Ishikawa (cell line): ENCODE results near the gene FAAP100.

ENCODE experiments used
- CEBPB ChIP-seq: IDR thresholded peaks from 2 replicates; pipeline ENCODE4 v1.6.1; 2012
- CREB1 ChIP-seq: IDR thresholded peaks from 2 replicates; pipeline ENCODE4 v1.6.1; 2012; ENCODE audit warnings: low read depth
- EGR1 ChIP-seq: IDR thresholded peaks from 2 replicates; pipeline ENCODE4 v1.6.1; 2012
- EP300 ChIP-seq: IDR thresholded peaks from 2 replicates; pipeline ENCODE4 v1.6.1; 2012; ENCODE audit warnings: borderline replicate concordance
- FOXM1 ChIP-seq: IDR thresholded peaks from 2 replicates; pipeline ENCODE4 v1.6.1; 2012; ENCODE audit warnings: low read depth, borderline replicate concordance
- NFIC ChIP-seq: IDR thresholded peaks from 2 replicates; pipeline ENCODE4 v1.6.1; 2012
- RAD21 ChIP-seq: IDR thresholded peaks from 2 replicates; pipeline ENCODE4 v1.6.1; 2012; ENCODE audit warnings: low read depth
- TAF1 ChIP-seq: IDR thresholded peaks from 2 replicates; pipeline ENCODE4 v1.6.1; 2012; ENCODE audit warnings: low read depth, mild to moderate bottlenecking
- TCF12 ChIP-seq: IDR thresholded peaks from 2 replicates; pipeline ENCODE4 v1.6.1; 2012; ENCODE audit warnings: low read depth
- TEAD4 ChIP-seq: IDR thresholded peaks from 2 replicates; pipeline ENCODE4 v1.6.1; 2012
- YY1 ChIP-seq: IDR thresholded peaks from 2 replicates; pipeline ENCODE4 v1.6.1; 2012; ENCODE audit warnings: low read depth
- ZBTB7A ChIP-seq: IDR thresholded peaks from 2 replicates; pipeline ENCODE4 v1.6.1; 2012; ENCODE audit warnings: low read depth
- TF ChIP-seq, protein P1 (sequence below): IDR thresholded peaks from 2 replicates; pipeline ENCODE4 v1.6.1; 2012; ENCODE audit warnings: low read depth, mild to moderate bottlenecking
- TF ChIP-seq, protein P2 (sequence below): IDR thresholded peaks from 2 replicates; pipeline ENCODE4 v1.6.1; 2012
- TF ChIP-seq, protein P3 (sequence below): IDR thresholded peaks from 2 replicates; pipeline ENCODE4 v1.6.1; 2012

The FAAP100 gene

DNA sequence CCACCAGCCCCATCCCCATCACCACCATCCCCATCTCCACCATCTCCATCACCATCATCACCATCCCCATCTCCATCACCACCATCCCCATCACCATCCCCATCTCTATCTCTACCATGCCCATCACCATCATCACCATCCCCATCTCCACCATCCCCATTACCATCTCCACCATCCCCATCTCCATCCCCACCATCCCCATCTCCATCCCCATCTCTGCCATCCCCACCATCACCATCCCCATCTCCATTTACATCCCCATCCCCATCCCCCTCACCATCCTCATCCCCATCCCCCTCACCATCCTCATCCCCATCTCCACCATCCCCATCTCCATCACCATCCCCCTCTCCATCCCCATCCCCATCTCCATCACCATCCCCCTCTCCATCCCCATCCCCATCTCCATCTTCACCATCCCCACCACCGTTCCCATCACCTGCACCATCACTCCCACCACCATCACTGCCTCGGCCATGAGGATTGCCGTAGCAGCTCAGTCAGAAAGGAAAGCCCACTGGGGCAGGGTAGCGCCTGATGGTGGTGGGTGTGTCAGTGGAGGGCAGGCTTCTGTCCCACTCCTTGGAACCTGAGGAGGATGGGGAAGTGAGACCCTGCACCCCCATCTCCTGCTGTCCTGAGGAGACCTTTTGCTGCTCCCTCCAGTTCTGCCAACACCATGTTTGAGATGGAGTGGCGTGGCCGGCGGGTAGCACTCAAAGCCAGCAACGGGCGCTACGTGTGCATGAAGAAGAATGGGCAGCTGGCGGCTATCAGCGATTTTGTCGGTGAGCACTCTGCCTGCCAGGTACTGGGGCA, 16.5 kb downstream of the FAAP100 start:
- TF ChIP-seq, protein P1, sequence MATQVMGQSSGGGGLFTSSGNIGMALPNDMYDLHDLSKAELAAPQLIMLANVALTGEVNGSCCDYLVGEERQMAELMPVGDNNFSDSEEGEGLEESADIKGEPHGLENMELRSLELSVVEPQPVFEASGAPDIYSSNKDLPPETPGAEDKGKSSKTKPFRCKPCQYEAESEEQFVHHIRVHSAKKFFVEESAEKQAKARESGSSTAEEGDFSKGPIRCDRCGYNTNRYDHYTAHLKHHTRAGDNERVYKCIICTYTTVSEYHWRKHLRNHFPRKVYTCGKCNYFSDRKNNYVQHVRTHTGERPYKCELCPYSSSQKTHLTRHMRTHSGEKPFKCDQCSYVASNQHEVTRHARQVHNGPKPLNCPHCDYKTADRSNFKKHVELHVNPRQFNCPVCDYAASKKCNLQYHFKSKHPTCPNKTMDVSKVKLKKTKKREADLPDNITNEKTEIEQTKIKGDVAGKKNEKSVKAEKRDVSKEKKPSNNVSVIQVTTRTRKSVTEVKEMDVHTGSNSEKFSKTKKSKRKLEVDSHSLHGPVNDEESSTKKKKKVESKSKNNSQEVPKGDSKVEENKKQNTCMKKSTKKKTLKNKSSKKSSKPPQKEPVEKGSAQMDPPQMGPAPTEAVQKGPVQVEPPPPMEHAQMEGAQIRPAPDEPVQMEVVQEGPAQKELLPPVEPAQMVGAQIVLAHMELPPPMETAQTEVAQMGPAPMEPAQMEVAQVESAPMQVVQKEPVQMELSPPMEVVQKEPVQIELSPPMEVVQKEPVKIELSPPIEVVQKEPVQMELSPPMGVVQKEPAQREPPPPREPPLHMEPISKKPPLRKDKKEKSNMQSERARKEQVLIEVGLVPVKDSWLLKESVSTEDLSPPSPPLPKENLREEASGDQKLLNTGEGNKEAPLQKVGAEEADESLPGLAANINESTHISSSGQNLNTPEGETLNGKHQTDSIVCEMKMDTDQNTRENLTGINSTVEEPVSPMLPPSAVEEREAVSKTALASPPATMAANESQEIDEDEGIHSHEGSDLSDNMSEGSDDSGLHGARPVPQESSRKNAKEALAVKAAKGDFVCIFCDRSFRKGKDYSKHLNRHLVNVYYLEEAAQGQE, result no peak
- no peak for TF ChIP-seq RAD21
- no peak for TF ChIP-seq TEAD4
- TF ChIP-seq FOXM1, result no peak
- no peak for TF ChIP-seq NFIC
- no peak for TF ChIP-seq EP300
- TF ChIP-seq YY1, result no peak
- no peak for TF ChIP-seq EGR1
- no peak for TF ChIP-seq TCF12
- TF ChIP-seq TAF1, result no peak
- TF ChIP-seq, protein P2, sequence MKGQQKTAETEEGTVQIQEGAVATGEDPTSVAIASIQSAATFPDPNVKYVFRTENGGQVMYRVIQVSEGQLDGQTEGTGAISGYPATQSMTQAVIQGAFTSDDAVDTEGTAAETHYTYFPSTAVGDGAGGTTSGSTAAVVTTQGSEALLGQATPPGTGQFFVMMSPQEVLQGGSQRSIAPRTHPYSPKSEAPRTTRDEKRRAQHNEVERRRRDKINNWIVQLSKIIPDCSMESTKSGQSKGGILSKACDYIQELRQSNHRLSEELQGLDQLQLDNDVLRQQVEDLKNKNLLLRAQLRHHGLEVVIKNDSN, result no peak
- TF ChIP-seq, protein P3, sequence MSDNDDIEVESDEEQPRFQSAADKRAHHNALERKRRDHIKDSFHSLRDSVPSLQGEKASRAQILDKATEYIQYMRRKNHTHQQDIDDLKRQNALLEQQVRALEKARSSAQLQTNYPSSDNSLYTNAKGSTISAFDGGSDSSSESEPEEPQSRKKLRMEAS, result no peak
- TF ChIP-seq CREB1, result no peak
- TF ChIP-seq ZBTB7A, result no peak
- no peak for TF ChIP-seq CEBPB

DNA sequence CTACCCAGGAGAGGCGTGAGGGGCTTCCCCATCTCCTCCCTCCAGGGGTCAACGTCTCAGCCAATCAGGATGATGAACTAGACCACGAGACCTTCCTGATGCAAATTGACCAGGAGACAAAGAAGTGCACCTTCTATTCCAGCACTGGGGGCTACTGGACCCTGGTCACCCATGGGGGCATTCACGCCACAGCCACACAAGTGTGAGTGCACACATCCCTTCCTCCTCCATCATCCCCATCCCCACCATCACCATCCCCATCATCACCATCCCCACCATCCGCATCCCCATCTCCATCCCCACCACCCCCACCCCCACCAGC, 17.2 kb downstream of the FAAP100 start:
- TF ChIP-seq CREB1, result no peak
- no peak for TF ChIP-seq ZBTB7A
- TF ChIP-seq, protein P2, result no peak
- TF ChIP-seq EGR1, result no peak
- no peak for TF ChIP-seq CEBPB

DNA sequence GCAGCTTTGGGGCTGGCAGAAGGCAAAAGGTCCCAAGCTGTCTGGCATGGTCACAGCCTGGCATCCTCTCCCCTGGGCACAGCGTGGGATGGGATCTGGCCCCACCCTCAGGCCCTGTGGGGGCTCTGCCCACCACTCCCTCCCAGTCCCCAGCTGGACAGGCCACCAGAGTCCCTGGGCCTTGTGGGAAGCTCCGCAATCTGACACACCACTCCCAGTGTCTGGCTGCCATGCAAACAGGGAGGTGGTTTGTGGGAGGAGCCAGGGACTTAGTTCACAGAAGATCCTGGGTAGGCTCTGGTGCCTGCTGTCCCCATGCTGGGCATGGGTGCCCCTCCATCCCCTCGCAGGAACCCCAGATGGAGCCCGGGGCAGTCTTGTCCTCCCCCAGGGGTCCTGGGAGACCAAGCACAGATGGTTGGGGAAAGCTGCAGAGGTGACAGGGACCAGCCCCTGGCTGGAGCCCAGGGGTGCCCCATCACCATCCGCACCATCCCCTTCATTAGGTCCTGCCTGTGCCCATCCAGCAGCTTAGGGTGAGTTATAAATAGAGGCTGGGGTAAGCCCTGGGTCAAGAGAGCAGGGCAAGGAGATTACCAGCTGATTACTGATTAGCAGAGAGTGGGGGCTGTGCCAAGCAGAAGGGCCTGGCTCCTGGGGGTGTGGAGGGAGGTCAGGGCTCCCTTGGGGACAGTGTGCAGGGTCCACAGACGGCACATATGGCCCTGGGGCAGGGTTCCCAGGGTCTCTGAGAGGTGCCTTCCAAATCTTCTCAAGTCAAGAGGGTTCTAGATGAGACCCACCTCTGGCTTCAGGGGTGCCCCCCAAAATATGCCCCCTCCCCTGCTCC, 17.8 kb downstream of the FAAP100 start:
- 0 out of 2 replicates have a peak, but pooled peaks have one; percentile 29 for TF ChIP-seq ZBTB7A
- TF ChIP-seq YY1, result no peak
- no peak for TF ChIP-seq EP300

DNA sequence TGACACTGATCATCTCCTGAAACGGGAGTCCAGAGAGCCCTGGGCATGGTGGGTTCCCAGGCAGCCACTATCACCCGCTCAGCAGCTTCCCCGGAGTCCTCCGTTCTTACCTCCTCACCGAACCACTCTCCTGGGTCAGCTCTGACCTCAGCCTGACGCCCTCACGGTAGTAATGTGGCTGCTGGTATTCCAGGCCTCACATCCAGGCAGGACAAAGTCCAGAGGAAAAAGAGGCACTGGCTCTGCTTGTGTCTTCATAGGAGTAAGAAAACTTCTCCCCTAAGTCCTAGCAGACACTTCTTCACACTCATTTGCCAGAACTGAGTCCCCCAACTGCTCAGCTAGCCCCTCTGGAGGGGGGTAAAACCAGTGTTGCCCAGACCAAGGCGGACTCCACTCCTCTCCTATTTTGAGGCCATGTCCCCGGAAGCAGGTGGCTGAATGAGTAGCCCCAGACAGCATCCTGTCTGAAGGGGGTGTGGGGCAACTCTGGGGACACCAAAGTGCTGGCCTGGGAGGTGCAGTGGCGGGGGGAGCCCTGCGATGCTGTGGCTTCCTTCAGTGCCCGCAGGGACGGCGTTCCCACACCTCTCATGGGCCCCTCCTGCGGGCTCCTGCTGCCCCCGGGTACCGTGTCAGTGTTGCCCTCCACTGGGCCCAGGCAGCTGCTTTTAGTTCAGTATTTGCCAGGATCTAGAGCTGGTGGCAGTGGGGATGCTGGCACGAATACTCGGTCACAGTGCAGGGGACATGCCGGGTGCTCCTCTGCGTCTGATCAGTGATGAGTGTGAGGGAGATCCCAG, 18.6 kb downstream of the FAAP100 start:
- TF ChIP-seq, protein P1, result no peak
- TF ChIP-seq CREB1, result no peak
- no peak for TF ChIP-seq ZBTB7A
- TF ChIP-seq NFIC, result no peak
- no peak for TF ChIP-seq EGR1

DNA sequence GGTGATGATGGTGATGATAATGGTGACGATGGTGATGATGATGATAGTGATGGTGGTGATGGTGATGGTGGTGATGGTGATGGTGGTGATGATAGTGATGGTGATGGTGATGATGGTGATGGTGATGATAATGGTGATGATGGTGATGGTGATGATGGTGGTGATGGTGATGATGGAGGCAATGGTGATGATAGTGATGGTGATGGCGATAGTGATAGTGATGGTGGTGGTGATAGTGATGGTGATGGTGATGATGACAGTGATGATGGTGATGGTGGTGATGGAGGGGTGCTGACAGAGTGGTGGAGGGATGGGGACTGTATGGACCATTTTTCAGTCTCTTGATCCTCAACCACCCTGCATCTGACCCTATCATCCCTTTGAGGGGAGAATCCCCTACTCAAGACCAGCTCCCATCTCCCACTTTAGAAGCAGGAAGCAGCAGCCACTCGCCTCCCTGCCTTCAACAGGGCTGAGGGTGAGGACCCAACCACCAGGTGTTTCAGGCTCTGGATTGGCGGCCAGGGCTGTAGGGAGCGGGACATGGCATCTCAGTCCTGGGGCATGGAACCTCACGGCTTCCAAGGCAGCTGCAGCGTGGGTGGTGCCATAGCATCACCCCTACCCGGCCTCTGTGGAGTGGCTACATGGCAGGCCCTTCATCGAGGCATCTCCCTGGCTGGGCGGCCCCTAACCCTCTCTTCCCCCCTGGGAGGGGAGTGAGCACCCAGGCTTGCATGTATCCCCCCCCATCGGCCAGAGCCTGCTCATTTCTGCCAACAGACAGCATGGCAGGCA, 19.5 kb downstream of the FAAP100 start:
- TF ChIP-seq TCF12 (no peak), RAD21 (no peak)

DNA sequence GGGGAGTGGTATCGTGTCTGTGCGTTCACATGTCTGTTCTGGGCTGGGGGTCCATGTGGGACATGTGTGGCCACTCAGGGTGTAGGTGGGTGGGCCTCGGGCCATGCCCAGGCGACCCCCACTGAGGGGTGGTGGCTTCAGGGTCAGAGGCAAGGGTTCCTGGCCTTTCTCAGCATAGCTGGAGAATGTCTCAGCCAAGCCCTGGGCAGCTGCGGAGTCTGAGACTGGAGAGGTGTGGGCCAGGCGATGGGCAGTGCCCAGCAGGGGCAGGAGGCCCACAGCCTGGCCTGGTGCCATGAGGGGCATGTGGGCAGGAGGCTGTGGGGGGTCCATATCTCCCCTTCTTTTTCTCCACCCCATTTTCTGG, 22.7 kb downstream of the FAAP100 start:
- TF ChIP-seq, protein P3, result no peak
